Naive thymus-derived CD4-positive, alpha-beta T cell (primary cell): ENCODE results near the gene MYOM3. TPM values are rescaled to one million over a fixed set of nuclear protein-coding genes. Genes with fewer than 3 reads are reported as not detected.

Source experiments
- ATAC-seq: fragments of 150-1000 bp; cut with Tn5 transposase; 2 replicates; pipeline ENCODE4 v1.10.0; 2021; ENCODE audit warnings: mild to moderate bottlenecking, moderate library complexity
- CTCF ChIA-PET: fragments of 350-600 bp; sonication (Branson Sonifier 250); formaldehyde crosslinking; loops from one replicate; lab custom pipeline; 2021; ENCODE audit warnings: antibody characterized with exemption; lab: Charles Lee
- POLR2A ChIA-PET: fragments of 350-600 bp; sonication (Branson Sonifier 250); formaldehyde crosslinking; loops from one replicate; lab custom pipeline; 2021; ENCODE audit warnings: antibody characterized with exemption, inconsistent platforms; lab: Charles Lee
- DNase-seq, 9 donors: peaks; one replicate each; pipeline versions ENCODE4 v3.0.0 to v3.0.0-alpha.2; 2020 to 2022; ENCODE audit warnings: mixed read lengths in 1 of 9
- H3K27ac ChIP-seq: one replicate; pipeline ENCODE4 v1.7.0; 2013; ENCODE audit warnings: mild to moderate bottlenecking, low read depth, low read length, moderate library complexity
- H3K27me3 ChIP-seq, 2 donors: one replicate each; pipeline ENCODE4 v1.7.0; 2013; ENCODE audit warnings: low read length in 2 of 2, mild to moderate bottlenecking in 2 of 2, moderate library complexity in 2 of 2; ENCODE audit not compliant: control insufficient read depth in 2 of 2, insufficient read depth in 2 of 2
- H3K36me3 ChIP-seq, 3 experiments: 1 replicate in 2 of 3; 2 replicates in 1 of 3; pipeline ENCODE4 v1.7.0; 2013; ENCODE audit warnings: low read length in 3 of 3, mild to moderate bottlenecking in 3 of 3, moderate library complexity in 1 of 3; ENCODE audit not compliant: insufficient read depth in 3 of 3, control insufficient read depth in 2 of 3
- H3K4me1 ChIP-seq, 2 donors: one replicate each; pipeline ENCODE4 v1.7.0; 2013; ENCODE audit warnings: low read length in 2 of 2, mild to moderate bottlenecking in 2 of 2, moderate library complexity in 1 of 2; ENCODE audit not compliant: control insufficient read depth in 2 of 2, insufficient read depth in 2 of 2
- H3K4me3 ChIP-seq: 2 replicates; pipeline ENCODE4 v1.7.0; 2013; ENCODE audit warnings: mild to moderate bottlenecking, low read length
- H3K9me3 ChIP-seq, 3 experiments: 1 replicate in 2 of 3; 2 replicates in 1 of 3; pipeline ENCODE4 v1.7.0; 2013; ENCODE audit warnings: low read length in 3 of 3; ENCODE audit not compliant: control insufficient read depth in 2 of 3
- H3K27ac Mint-ChIP-seq, 9 donors: one replicate each; pipeline ENCODE4 v1.8.0; 2020 to 2022; ENCODE audit warnings: mixed read lengths in 9 of 9, mild to moderate bottlenecking in 8 of 9, moderate library complexity in 5 of 9, inconsistent platforms in 2 of 9
- H3K27me3 Mint-ChIP-seq, 5 donors: one replicate each; pipeline ENCODE4 v1.8.0; 2021 to 2022; ENCODE audit warnings: mixed read lengths in 5 of 5, mild to moderate bottlenecking in 1 of 5
- H3K36me3 Mint-ChIP-seq, 5 donors: one replicate each; pipeline ENCODE4 v1.8.0; 2020 to 2022; ENCODE audit warnings: mixed read lengths in 5 of 5, mild to moderate bottlenecking in 3 of 5, inconsistent platforms in 1 of 5
- H3K4me1 Mint-ChIP-seq, 7 donors: one replicate each; pipeline ENCODE4 v1.8.0; 2020 to 2022; ENCODE audit warnings: mixed read lengths in 7 of 7, mild to moderate bottlenecking in 3 of 7, inconsistent platforms in 1 of 7
- H3K4me3 Mint-ChIP-seq, 10 donors: one replicate each; pipeline ENCODE4 v1.8.0; 2020 to 2022; ENCODE audit warnings: mild to moderate bottlenecking in 10 of 10, mixed read lengths in 10 of 10, moderate library complexity in 6 of 10, inconsistent platforms in 2 of 10
- H3K9me3 Mint-ChIP-seq, 11 donors: one replicate each; pipeline ENCODE4 v1.8.0; 2020 to 2022; ENCODE audit warnings: mixed read lengths in 11 of 11, mild to moderate bottlenecking in 4 of 11, inconsistent platforms in 1 of 11, moderate library complexity in 1 of 11
- intact Hi-C, 2 donors: fragments of 100-400 bp; cut with micrococcal nuclease; formaldehyde crosslinking; loops; one replicate each; pipeline ENCODE4 v1.15.1; 2023
- polyA plus RNA-seq, 2 donors: library from polyadenylated mRNA; unstranded; fragments of 300-500 nt; fragmentation: Illumina TruSeq; gene quantifications; one replicate each; pipeline ENCODE4 v1.2.3, GENCODE V29; 2021
- total RNA-seq, 6 experiments: library from RNA in 5 of 6; stranded (reverse) in 5 of 6; gene quantifications; 1 replicate in 5 of 6; 2 replicates in 1 of 6; pipeline ENCODE4 v1.2.3 and lab custom pipeline; 2021 to 2026

Gene MYOM3
- total and polyA plus RNA-seq, 7 experiments from 2014 or later: not detected

DNA sequence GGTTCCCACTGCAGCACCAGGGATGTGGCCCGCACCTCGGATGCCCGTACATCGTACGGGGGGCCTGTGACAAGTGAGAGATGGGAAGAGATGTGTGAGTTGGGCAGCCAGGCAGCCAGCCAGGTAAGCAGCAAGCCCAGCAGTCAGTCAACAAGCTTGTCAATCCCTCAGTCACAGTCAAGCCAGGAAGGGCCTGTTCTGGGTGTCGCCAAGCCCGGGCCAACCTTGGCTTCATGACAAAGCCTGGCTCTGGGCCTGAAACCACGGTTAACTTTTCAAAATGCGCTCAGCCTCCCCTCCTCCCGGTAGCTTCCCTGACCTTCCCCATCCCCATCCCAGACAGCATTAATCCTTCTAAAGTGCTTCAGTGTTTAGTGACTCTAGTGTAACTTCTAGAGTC, 31.8 kb downstream of the MYOM3 start:
- Mint-ChIP-seq H3K27ac (no peak overlapping the region), H3K9me3 (no peaks in the 10 kb centered on the region), H3K4me1 (no peaks in the 10 kb centered on the region), H3K36me3 (no peaks in the 10 kb centered on the region), H3K4me3 (no peak overlapping the region), H3K27me3 (peaks cover 0 to 4% (median 0%) of the 10 kb centered on the region in 5 donors)
- no peaks in the 10 kb centered on the region for H3K4me1 ChIP-seq
- ChIA-PET POLR2A (interaction anchor here (0.8 kb wide), 1 partner anchor 89 kb away, joined by 4 read pairs; no protein-coding TSS in a partner anchor), CTCF (no interaction called here)
- no peaks in the 10 kb centered on the region for H3K36me3 ChIP-seq
- H3K9me3 ChIP-seq: no peaks in the 10 kb centered on the region
- DNase-seq (no peak), ATAC-seq (no peak)
- intact Hi-C loops: no loop called here
- no peak overlapping the region for H3K27ac ChIP-seq
- no peak overlapping the region for H3K4me3 ChIP-seq
- no peaks in the 10 kb centered on the region for H3K27me3 ChIP-seq

DNA sequence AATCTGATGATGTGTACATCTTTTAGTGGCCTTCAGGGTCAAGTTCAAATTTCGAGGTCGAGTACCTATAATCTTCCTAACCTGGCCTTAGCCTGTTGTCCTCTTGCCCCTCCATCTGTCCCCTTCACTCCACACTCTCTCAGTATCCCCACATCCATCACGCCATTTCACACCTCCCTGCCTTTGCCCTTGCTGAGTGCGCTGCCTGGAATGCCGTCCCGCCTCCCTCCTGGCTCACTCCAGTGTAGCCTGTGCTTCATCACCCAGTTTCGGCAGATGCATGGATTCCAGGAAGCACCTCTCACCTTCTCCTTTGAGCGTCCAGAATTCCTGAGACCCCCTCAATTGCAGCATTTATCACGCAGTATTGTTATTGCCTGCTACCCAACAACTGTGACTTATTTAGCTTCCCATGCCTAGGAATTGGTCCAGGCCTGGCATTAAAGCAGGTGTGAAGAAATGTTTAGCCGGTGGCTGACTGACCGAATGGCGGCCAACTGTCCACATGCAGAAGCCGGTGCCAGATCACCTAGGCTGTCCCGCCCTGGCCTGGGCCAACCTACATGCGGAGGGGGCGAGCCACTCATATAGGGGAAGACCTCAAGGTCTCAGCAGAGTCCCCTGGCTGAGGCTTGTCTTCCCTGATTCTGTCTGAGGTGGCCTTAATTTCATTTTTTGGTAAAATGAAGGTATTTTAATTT, 34.5 kb downstream of the MYOM3 start:
- H3K27ac ChIP-seq: no peak overlapping the region
- CTCF ChIA-PET: no interaction called here
- ATAC-seq: no peak
- Mint-ChIP-seq H3K4me1 (no peaks in the 10 kb centered on the region), H3K27ac (no peak overlapping the region), H3K4me3 (no peak overlapping the region), H3K36me3 (no peaks in the 10 kb centered on the region), H3K9me3 (peaks cover 0 to 2% (median 0%) of the 10 kb centered on the region in 11 donors), H3K27me3 (peaks cover 0 to 2% (median 0%) of the 10 kb centered on the region in 5 donors)
- H3K4me3 ChIP-seq: no peak overlapping the region
- no peaks in the 10 kb centered on the region for H3K27me3 ChIP-seq
- intact Hi-C loops: loop anchor here in 1 of 2 donors (10.0 kb wide), 1 partner anchor 317 kb away; no protein-coding TSS in a partner anchor
- no peaks in the 10 kb centered on the region for H3K4me1 ChIP-seq
- H3K36me3 ChIP-seq: no peaks in the 10 kb centered on the region
- H3K9me3 ChIP-seq: no peaks in the 10 kb centered on the region
- POLR2A ChIA-PET: no interaction called here
- DNase-seq: no peak

DNA sequence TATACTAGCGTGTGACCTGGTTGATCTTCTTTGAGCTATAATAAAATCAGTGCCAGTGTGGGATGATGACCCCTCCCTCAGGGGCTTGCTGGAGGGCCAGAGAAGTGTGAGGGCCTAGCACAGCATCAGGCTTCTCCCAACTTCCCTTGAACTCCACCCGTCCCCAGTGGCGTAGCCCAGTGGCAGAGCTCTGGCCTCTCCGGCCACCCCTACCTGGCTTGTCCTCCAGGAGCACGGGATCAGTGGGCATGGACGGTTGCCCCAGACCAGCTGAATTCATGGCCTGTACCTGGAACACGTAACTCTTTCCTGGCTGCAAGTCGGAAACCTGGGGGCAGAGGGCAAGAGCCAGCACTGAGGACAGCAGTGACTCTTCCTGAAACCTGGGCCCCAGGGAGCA, 36.0 kb downstream of the MYOM3 start:
- Mint-ChIP-seq H3K4me3 (no peak overlapping the region), H3K27me3 (peaks cover 0 to 3% (median 0%) of the 10 kb centered on the region in 5 donors), H3K9me3 (peaks cover 0 to 2% (median 0%) of the 10 kb centered on the region in 11 donors), H3K4me1 (peaks cover 0 to under 1% (median under 1%) of the 10 kb centered on the region in 7 donors), H3K36me3 (no peaks in the 10 kb centered on the region), H3K27ac (no peak overlapping the region)
- ATAC-seq (no peak), DNase-seq (no peak)
- Histone ChIP-seq H3K27me3 (no peaks in the 10 kb centered on the region), H3K4me1 (no peaks in the 10 kb centered on the region), H3K36me3 (no peaks in the 10 kb centered on the region), H3K4me3 (no peak overlapping the region), H3K9me3 (no peaks in the 10 kb centered on the region), H3K27ac (no peak overlapping the region)
- ChIA-PET CTCF (no interaction called here), POLR2A (no interaction called here)
- intact Hi-C loops: loop anchor here in 1 of 2 donors (10.0 kb wide), 1 partner anchor 319 kb away; no protein-coding TSS in a partner anchor

DNA sequence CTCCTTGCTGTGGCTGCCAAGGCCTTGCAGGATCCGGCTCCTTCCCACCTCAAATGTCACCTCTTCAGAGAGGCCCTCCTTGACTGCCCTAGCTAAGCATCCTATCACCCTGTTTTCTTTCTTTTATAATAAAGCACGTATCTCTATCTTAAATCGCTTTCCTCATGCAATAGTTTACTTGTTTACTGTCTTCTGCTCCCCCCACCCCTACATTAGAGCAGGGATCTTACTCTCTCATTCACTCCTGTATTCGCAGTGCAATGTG, 36.4 kb downstream of the MYOM3 start:
- Histone ChIP-seq H3K4me3 (no peak overlapping the region), H3K27ac (no peak overlapping the region), H3K4me1 (no peaks in the 10 kb centered on the region), H3K36me3 (no peaks in the 10 kb centered on the region), H3K27me3 (no peaks in the 10 kb centered on the region), H3K9me3 (no peaks in the 10 kb centered on the region)
- peaks cover 0 to 5% (median 4%) of the 10 kb centered on the region in 7 donors for H3K4me1 Mint-ChIP-seq
- no peaks in the 10 kb centered on the region for H3K36me3 Mint-ChIP-seq
- CTCF ChIA-PET: no interaction called here
- DNase-seq (no peak), ATAC-seq (no peak)
- intact Hi-C loops: loop anchor here in 1 of 2 donors (10.0 kb wide), 1 partner anchor 319 kb away; no protein-coding TSS in a partner anchor
- no peak overlapping the region for H3K4me3 Mint-ChIP-seq
- no peak overlapping the region for H3K27ac Mint-ChIP-seq
- peaks cover 0 to 2% (median 0%) of the 10 kb centered on the region in 11 donors for H3K9me3 Mint-ChIP-seq
- POLR2A ChIA-PET: no interaction called here
- peaks cover 0 to 6% (median 0%) of the 10 kb centered on the region in 5 donors for H3K27me3 Mint-ChIP-seq

DNA sequence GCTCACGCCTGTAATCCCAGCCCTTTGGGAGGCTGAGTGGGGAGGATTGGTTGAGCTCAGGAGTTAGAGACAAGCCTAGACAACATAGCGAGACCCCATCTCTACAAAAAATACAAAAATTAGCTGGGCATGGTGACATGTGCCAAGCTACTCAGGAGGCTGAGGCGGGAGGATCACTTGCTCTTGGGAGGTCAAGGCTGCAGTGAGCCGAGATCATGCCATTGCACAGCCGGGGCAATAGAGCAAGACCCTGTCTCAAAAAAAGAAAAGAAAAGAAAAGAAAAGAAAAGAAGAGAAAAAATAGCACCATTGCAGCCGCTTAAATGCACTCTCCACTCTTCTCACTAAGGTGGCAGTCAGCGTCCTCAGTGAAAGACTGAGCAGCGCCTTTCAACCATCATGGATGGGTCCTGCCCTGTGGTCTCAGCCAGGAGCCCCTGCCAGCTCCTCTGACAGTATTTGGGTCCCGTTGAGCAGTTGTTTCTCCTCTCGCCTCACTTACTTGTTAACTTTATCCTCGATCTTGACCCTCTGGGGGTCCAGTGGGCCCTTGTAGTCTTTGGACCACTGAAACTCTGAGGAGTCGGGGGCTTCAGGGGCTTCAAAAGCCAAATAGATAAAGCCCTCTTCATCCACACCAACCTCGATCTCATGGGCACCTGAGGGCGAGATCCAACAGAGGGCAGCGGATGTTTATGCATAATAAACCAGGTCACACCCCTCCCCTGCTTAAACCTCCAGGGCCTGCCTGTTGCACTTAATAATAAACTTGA, 36.9 kb downstream of the MYOM3 start:
- no peaks in the 10 kb centered on the region for H3K9me3 ChIP-seq
- H3K4me1 ChIP-seq: no peaks in the 10 kb centered on the region
- H3K36me3 ChIP-seq: no peaks in the 10 kb centered on the region
- no peak overlapping the region for H3K27ac Mint-ChIP-seq
- intact Hi-C loops: loop anchor here (5.0 to 10.0 kb wide), 2 partner anchors 320 to 562 kb away; no protein-coding TSS in a partner anchor
- no peak overlapping the region for H3K4me3 Mint-ChIP-seq
- H3K4me1 Mint-ChIP-seq: peaks cover 0 to 5% (median 4%) of the 10 kb centered on the region in 7 donors
- no peak for ATAC-seq
- no peak overlapping the region for H3K4me3 ChIP-seq
- no peak overlapping the region for H3K27ac ChIP-seq
- POLR2A ChIA-PET: no interaction called here
- peaks cover 0 to 2% (median 0%) of the 10 kb centered on the region in 11 donors for H3K9me3 Mint-ChIP-seq
- peaks cover 0 to 6% (median 0%) of the 10 kb centered on the region in 5 donors for H3K27me3 Mint-ChIP-seq
- DNase-seq: no peak
- H3K27me3 ChIP-seq: no peaks in the 10 kb centered on the region
- CTCF ChIA-PET: interaction anchor here (0.7 kb wide), 1 partner anchor 1311 kb away, joined by 3 read pairs; no protein-coding TSS in a partner anchor
- H3K36me3 Mint-ChIP-seq: no peaks in the 10 kb centered on the region

DNA sequence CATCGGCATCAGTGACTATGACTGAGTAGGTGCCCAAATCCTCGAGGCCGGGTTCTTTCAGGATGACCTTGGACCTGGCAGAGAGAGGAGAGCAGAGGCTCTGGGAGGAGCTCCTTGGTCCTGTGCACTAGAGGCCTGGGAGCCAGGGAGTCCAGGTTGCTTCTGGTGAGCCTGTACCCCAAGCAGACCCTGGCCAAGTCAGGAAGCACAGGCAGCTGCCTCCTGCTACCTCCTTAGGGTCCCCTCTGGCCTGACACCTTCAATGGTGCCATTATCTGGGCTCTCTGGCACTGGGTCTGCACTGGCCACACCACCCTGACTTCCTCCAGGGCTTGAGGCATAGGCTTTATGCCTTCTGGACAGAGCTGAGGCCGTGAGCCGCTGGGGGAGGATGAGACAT, 37.7 kb downstream of the MYOM3 start:
- DNase-seq (no peak), ATAC-seq (no peak)
- Histone ChIP-seq H3K9me3 (no peaks in the 10 kb centered on the region), H3K4me1 (no peaks in the 10 kb centered on the region), H3K27ac (no peak overlapping the region), H3K27me3 (no peaks in the 10 kb centered on the region), H3K36me3 (no peaks in the 10 kb centered on the region), H3K4me3 (no peak overlapping the region)
- H3K4me3 Mint-ChIP-seq: no peak overlapping the region
- POLR2A ChIA-PET: no interaction called here
- CTCF ChIA-PET: interaction anchor here (0.7 kb wide), 1 partner anchor 1312 kb away, joined by 3 read pairs; no protein-coding TSS in a partner anchor
- H3K9me3 Mint-ChIP-seq: peaks cover 0 to 2% (median 0%) of the 10 kb centered on the region in 11 donors
- intact Hi-C loops: loop anchor here (5.0 to 10.0 kb wide), 2 partner anchors 321 to 563 kb away; no protein-coding TSS in a partner anchor
- H3K27ac Mint-ChIP-seq: peak overlapping the region in 1 of 9 donors; percentile 26
- peaks cover 0 to 6% (median 0%) of the 10 kb centered on the region in 5 donors for H3K27me3 Mint-ChIP-seq
- no peaks in the 10 kb centered on the region for H3K36me3 Mint-ChIP-seq
- peaks cover 0 to 5% (median 4%) of the 10 kb centered on the region in 7 donors for H3K4me1 Mint-ChIP-seq
